Activated CD4-positive, alpha-beta T cell treated with anti-CD3 and anti-CD28 coated beads, Interleukin-2, Interleukin-6, amounts not matched to agents 100 ng/mL and 50 ng/mL, durations not matched to agents 16 hours and 8 hours (primary cell): ENCODE data around the gene TBC1D2.
"Not testable (repeated sequence)": the region's sequence is repeated elsewhere in the genome, so short reads cannot be mapped to it uniquely, and the experiment has no call there.

Source experiments
- DNase-seq: peaks from one replicate; pipeline ENCODE4 v3.0.0-alpha.2; 2020

The TBC1D2 gene

GRCh38 chr9:98269652-98270051, 14.2 kb upstream of the TBC1D2 start:
- not testable (repeated sequence) for DNase-seq

GRCh38 chr9:98267556-98267955, 12.1 kb upstream of the TBC1D2 start:
- DNase-seq = not testable (repeated sequence)

- DNase-seq = no peak
These were observed 9.1 kb upstream of the TBC1D2 start for GRCh38 chr9:98264516-98264915.

- peak; percentile 86 for DNase-seq
These were observed 8.3 kb upstream of the TBC1D2 start for GRCh38 chr9:98263482-98264357.

GRCh38 chr9:98263080-98263479, 7.6 kb upstream of the TBC1D2 start:
- DNase-seq = no peak

- no peak for DNase-seq
These were observed 6.6 kb upstream of the TBC1D2 start for GRCh38 chr9:98262056-98262455.

- DNase-seq = no peak
These were observed 5.2 kb upstream of the TBC1D2 start for GRCh38 chr9:98260635-98261034.

- no peak for DNase-seq
These were observed 4.3 kb upstream of the TBC1D2 start for GRCh38 chr9:98259791-98260190.

- peak; percentile 29 for DNase-seq
These were observed 1.3 kb upstream of the TBC1D2 start for GRCh38 chr9:98256756-98257155.

GRCh38 chr9:98255061-98255577, 330 bp downstream of the TBC1D2 start:
- no peak for DNase-seq

- no peak for DNase-seq
These were observed 1.0 kb downstream of the TBC1D2 start for GRCh38 chr9:98254228-98255060.

GRCh38 chr9:98253565-98253964, 1.9 kb downstream of the TBC1D2 start:
- DNase-seq = no peak

GRCh38 chr9:98251551-98251950, 3.9 kb downstream of the TBC1D2 start:
- no peak for DNase-seq

GRCh38 chr9:98249771-98250170, 5.7 kb downstream of the TBC1D2 start:
- no peak for DNase-seq

- peak; percentile 49 for DNase-seq
These were observed 6.5 kb downstream of the TBC1D2 start for GRCh38 chr9:98248737-98249474.

GRCh38 chr9:98247831-98248657, 7.4 kb downstream of the TBC1D2 start:
- DNase-seq = no peak

GRCh38 chr9:98242426-98242825, 13.0 kb downstream of the TBC1D2 start:
- DNase-seq = no peak

- DNase-seq = no peak
These were observed 13.8 kb downstream of the TBC1D2 start for GRCh38 chr9:98241357-98242300.

GRCh38 chr9:98240475-98240874, 15.0 kb downstream of the TBC1D2 start:
- DNase-seq = no peak

GRCh38 chr9:98236901-98237487, 18.5 kb downstream of the TBC1D2 start:
- no peak for DNase-seq
